GM18517 (cell line): Measurements from ENCODE around the gene VWCE.

Source experiments
- ATAC-seq: cut with Tn5 transposase; IDR thresholded peaks from one replicate; pipeline ENCODE4 v1.9.1; 2021; ENCODE audit warnings: mild to moderate bottlenecking, moderate library complexity; ENCODE audit not compliant: unreplicated experiment

VWCE gene

GRCh38 chr11:61294717-61295595 lies at the start of gene VWCE:
Gene VWCE, minus strand, starts transcription at chr11:61295316. Its CDS starts 279 bp downstream, at chr11:61295037.
- ATAC-seq: peak; percentile 60

DNA sequence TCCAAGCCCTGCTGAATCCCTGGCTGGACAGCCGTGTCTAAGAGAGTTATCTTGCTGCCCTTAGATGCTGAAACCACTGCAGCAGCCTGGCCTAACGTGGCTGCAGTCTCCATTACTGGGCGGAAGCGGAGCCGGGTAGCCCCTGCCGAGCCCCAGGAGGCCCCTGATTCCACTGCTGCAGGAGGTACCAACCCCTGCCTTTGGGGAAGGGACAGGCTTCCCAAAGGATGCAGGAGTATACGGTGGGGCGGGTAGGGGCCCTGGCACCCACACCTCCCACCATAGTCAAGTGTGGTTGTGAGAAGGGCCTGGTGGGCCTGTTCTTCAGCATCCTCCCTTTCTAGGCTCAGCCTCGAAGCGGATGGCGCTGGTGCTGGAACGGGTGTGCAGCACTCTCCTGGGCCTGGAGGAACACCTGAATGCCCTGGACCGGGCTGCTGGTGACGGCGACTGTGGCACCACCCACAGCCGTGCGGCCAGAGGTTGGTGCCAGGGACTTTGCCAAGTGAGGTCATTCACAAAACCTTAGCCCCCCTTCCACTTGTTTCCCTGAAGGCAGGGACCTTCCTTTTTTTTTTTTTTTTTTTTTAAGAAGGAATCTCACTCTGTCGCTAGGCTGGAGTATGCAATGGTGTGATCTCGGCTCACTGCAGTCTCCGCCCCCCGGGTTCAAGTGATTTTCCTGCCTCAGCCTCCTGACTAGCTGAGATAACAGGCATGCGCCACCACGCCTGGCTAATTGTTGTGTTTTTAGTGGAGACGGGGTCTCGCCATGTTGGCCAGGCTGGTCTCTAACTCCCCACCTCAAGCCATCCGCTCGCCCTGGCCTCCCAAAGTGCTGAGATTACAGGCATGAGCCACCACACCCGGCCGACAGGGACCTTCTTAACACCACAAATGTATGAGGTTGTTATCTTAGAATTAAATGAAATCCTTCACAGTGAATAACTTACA lies 49.0 kb upstream of the VWCE start:
- ATAC-seq: no peak

DNA sequence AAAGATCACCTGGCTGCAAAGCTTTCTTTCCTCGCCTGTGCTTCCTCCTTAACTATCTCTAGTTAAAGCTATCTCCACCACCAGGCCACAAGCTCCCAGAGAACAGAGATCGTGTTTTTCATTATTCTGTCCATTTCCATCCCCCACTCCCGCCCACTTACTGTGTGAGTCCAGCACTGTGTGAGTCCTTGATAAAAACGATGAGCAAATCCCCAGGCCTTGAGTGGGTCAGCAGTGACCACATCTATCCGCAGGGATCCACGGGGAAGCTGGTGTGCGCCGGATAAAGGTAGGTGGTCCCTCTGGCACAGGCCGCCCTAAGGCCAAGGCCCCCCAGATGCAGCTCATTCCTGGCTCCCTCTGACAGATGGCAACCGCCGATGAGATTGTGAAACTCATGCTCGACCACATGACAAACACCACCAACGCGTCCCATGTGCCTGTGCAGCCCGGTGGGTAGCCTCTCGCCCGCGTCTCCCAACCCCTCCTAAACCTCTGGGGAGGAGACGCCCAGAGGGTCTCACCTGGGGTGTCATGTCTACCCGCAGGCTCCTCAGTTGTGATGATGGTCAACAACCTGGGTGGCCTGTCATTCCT lies 47.2 kb upstream of the VWCE start:
- ATAC-seq: no peak

GRCh38 chr11:61341706-61342105 lies 46.6 kb upstream of the VWCE start:
- no peak for ATAC-seq

- ATAC-seq: no peak
Observed at GRCh38 chr11:61340979-61341378, 45.9 kb upstream of the VWCE start.

DNA sequence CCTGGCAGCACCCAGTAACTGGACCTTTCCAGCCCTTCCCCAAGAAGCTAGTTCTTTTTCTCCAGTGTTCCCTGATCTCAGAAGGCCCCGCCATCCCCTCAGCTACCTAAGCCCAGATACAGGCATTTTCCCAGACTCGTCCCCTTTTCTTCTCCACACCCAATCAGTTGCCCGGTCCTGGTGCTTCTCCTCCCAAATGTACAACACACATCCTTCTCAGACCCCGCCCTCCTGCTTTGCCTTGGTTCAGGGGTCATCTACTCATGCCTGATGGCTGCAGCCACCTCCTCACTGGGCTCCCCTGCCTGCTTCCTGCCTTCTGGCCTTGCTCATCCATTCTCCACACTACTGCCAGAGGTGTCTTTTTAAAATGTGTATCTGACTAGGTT lies 44.4 kb upstream of the VWCE start:
- ATAC-seq: no peak

DNA sequence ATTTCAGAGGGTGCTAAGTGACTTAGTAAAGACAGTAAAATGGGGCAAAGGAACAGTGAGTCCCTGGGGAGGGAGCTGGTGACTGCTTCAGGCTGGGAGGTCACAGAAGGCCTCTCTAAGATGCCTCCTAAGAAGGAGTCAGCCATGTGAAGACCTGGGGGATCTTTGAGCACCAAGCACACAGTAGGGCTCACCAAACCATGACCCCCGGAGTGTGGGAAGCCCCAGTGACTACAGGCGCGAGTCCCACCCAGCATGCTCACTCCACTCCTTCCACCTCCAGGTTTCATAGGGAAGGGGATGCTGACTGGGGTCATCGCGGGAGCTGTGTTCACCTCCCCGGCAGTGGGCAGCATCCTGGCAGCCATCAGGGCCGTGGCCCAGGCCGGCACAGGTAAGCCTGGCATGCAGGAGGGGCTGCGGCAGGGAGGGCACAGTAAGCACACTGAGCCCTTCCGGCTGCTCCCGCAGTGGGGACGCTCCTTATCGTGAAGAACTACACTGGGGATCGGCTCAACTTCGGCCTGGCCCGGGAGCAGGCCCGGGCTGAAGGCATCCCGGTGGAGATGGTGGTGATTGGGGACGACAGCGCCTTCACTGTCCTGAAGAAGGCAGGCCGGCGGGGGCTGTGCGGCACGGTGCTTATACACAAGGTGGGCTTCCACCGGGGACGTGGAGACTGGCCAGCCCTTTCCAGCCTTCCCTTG lies 43.8 kb upstream of the VWCE start:
- no peak for ATAC-seq

DNA sequence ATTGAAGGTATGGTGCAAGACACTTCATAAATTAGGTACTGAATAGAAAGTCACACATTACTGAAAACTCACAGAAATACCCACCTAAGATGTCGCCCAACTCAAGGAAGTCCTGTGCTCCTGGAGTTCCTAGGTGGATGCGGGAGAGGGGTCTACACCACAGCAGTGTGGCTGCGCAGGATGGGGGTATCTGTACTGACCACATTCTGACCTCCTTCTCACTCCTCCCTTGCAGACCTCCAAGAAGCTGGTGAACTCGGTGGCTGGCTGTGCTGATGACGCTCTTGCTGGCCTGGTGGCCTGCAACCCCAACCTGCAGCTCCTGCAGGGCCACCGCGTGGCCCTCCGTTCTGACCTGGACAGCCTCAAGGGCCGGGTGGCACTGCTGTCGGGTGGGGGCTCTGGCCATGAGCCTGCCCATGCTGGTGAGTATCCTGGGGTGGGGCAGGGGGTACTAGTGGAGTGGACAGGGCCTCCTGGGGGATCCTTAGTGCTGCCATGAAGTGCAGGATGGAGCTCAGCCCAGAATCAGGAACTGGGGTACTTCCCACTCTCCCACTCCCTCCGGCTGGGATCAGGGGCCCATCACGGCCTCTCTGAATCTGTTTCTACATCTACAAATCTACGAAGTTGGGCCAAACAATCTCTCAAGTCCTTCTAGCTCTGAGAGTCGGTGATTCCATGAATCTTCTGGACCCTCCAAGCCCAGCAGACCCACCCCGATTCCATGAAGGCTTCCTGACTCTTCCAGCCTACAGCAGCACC lies 42.8 kb upstream of the VWCE start:
- ATAC-seq: no peak

DNA sequence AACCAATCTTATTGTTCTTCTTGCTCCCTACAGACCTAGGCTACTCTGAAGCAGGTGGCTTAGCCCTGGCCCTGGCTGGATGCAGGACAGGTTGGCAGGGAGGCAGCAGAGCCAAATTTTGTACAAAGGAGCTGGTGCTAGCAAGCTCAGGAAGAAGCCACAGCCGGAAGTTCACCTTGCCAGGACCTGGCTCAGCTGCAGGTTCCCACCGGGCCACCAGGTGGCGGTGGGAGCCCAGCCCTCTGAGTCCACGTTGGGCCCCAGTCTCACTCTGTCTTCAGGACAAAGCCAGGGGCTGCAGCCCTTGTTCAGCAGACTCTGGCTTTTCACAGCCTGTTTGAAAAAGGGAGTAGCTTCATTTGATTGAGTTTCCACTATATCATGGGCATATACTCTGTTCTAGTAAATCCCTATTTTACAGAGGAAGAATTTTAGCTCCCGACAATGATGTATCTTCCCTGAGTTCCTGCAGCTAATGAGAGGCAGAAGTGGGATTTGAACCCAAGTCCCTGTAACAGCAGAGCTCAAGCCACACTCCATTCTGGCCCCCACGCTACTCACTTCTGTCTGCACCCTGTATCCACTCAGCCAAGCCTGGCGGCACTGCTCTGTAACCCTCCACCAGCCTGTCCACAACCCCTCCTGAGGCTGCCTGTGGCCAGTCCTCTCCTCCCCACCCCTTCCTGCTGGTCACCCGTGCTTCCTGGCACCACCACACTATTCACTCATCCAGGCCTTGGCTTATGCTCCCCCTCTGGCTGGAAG lies 41.2 kb upstream of the VWCE start:
- no peak for ATAC-seq

DNA sequence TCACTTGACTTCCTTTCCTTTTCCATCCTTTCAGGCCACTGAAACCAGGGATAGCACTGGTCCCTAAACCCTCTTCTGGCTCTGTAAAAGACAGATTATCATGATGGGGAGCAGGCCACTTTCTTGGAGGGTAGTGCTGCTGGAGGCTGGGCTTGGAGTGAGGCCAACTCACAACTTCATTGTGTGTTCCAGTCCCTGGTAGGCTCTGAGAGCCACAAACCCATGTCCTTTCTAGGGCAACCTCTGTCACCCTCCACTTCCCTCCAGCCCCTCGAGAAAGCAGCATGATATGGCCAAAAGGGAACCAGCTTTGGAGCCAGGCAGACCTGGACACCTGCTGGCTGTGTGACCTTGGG lies 40.2 kb upstream of the VWCE start:
- no peak for ATAC-seq

DNA sequence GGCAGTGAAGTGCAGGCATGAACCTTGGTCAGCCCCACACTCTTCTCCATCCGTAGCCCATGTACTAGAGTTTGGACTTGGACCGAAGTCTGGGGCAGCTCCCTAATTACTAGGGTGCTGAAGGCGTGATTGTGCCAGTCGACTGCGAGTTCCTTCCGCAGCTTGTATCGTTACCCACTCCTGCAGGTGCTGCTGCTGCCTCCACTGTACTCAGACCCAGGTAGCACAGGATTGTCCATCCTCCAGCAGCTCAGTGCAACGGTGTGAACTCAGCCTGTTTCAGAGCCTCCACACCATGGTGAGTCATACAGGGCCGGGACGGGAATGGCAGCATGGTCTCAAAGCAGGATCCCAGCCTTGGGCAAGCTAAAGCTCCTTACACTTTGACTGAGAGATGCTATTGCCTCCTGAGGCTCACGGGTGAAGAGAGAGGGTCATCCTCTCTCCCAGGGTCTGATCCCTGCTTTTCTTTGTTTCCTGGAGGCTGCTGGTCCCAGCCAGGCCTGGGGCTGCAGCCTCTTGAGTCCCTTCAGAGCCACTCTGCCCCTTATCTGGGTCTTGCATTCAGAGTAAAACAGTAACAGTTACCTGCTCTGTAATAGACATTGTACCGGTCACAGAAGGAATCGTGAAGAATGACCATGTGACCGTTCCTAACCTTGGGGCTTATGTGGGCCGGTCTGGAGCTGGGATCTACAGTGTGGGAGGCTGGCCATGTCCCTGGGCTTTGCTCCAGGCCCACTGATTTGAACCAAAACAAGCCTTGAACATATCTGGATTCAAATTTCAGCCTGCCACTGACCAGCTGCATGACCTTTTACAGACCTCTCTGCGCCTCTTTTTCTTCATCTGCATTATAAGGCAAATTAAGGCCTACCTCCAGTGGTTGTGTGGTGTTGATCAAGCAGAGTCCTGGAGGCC lies 39.6 kb upstream of the VWCE start:
- no peak for ATAC-seq

DNA sequence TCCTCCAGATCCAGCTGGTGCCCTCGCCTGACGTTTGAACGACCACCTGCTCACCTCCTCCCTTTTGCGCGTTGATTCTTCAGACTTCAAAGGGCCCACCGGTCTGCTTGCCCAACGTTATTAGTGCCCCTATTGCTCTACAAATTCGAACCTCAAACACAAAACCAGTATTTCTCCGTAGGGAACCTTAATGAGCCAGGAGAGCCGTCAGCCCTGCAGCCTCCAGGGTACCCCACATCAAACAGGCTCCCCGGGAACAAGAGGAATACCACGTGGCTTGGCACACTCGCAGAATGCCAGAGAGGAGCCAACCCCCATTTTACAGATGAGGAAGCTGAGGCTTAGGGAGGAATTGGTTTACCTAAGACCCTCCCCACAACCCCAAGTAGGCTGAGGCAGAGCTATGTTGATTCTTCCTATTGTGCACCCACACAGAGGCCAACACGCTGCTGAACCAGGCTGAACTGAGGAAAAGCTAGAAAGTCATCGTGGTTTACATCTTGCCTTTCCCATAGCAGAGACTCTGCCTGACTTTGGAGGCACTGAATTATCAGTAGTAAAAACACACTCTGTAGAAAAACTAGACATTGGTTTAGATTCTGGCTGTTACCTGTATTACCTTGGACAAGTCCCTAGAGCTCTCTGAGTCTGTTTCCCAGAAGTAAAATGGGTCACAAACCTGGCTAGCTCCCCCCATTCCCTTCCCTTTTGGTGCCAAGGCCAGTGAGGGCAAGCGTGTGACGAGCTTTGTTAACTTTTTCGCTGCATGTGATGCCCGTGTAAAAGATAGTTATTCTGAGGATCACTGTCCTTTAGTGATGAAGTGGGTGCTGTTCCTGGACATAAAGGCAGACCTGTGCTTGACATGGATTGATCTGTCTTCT lies 38.7 kb upstream of the VWCE start:
- peak; percentile 7 for ATAC-seq

GRCh38 chr11:61332797-61333549 lies 37.9 kb upstream of the VWCE start, which contains the start of the genes DDB1 and TKFC:
Gene DDB1, minus strand, starts transcription at chr11:61333105. Its CDS starts 137 bp downstream, at chr11:61332968.
Gene TKFC, plus strand, starts transcription at chr11:61333228. Its CDS starts 1,501 bp downstream, at chr11:61334729.
- ATAC-seq: peak; percentile 76

DNA sequence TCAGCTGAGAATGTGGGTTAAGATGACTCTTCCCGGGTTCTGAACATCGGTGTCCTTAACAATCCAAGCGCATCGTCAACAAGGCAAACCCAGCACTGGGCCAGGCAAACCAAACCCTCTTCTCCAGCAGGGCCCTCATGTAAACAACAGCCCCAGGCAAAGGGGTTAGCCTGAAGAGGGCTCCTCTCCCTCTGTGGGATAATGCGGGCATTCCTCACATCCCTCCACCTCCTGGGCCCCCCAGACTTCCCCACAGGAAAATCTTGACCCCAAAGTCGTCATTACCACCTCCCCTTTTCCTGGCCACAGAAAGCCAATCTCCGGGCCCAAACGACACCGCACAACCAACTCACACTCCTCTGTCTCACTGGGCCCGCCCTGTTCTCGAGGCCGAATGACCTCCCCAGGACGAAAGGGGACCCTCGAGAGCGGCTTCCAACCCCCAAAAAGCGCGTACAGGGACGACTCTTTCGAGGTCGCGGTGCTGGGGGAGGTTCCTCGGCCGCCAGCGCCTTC lies 37.2 kb upstream of the VWCE start:
- ATAC-seq: no peak

GRCh38 chr11:61331651-61332050 lies 36.5 kb upstream of the VWCE start:
- no peak for ATAC-seq

GRCh38 chr11:61329871-61330270 lies 34.8 kb upstream of the VWCE start:
- no peak for ATAC-seq
